A549 (cell line): ENCODE data around the gene FOLR2.

Experiments used
- CTCF ChIP-seq: fragments of >200 bp; sonication (Bioruptor Twin); formaldehyde crosslinking; IDR thresholded peaks from 3 replicates; pipeline ENCODE4 v1.5.1; 2016
- FOSL2 ChIP-seq, 2 experiments: fragments of 450-650 bp in 1 of 2; fragments of >200 bp in 1 of 2; sonication (Bioruptor Twin) in 1 of 2; formaldehyde crosslinking; IDR thresholded peaks; 2 replicates each; pipeline versions ENCODE4 v1.5.0 to v1.6.1; 2016 to 2020; ENCODE audit warnings: mild to moderate bottlenecking in 1 of 2, moderate library complexity in 1 of 2
- HDAC2 ChIP-seq: fragments of 200-600 bp; sonication (generic); IDR thresholded peaks from 2 replicates; pipeline ENCODE4 v1.6.1; 2016
- JUNB ChIP-seq: fragments of >200 bp; sonication (Bioruptor Twin); formaldehyde crosslinking; IDR thresholded peaks from 2 replicates; pipeline ENCODE4 v1.6.1; 2016
- KDM1A ChIP-seq: fragments of 200-600 bp; sonication (generic); IDR thresholded peaks from 2 replicates; pipeline ENCODE4 v1.6.1; 2016; ENCODE audit warnings: low read depth, mild to moderate bottlenecking
- RAD21 ChIP-seq, 2 experiments: fragments of >200 bp in 1 of 2; sonication (Bioruptor Twin) in 1 of 2; formaldehyde crosslinking in 1 of 2; IDR thresholded peaks in 1 of 2; conservative IDR thresholded peaks in 1 of 2; 2 replicates in 1 of 2; 3 replicates in 1 of 2; pipeline ENCODE4 v1.6.1; 2012 to 2018; ENCODE audit warnings: inconsistent platforms in 1 of 2
- RCOR1 ChIP-seq: fragments of 150-350 bp; IDR thresholded peaks from 2 replicates; pipeline ENCODE4 v1.6.1; 2014; ENCODE audit warnings: antibody characterized with exemption, low read length, low read depth
- RFX5 ChIP-seq: fragments of 450-650 bp; IDR thresholded peaks from 2 replicates; pipeline ENCODE4 v1.7.1; 2014; ENCODE audit warnings: antibody characterized with exemption, mild to moderate bottlenecking, moderate library complexity
- RNF2 ChIP-seq: fragments of 200-600 bp; sonication (generic); IDR thresholded peaks from 2 replicates; pipeline ENCODE4 v1.6.1; 2016; ENCODE audit warnings: low read depth, mild to moderate bottlenecking, antibody characterized with exemption, moderate library complexity, borderline replicate concordance
- ZSCAN20 ChIP-seq: fragments of 250-450 bp; sonication (Bioruptor Pico); IDR thresholded peaks from 2 replicates; pipeline ENCODE4 v1.8.0; 2022; ENCODE audit warnings: mild to moderate bottlenecking, moderate library complexity

- no peak for TF ChIP-seq CTCF
- no peak for TF ChIP-seq RNF2
- no peak for TF ChIP-seq KDM1A
- no peak for TF ChIP-seq HDAC2
- TF ChIP-seq FOSL2 (IDR thresholded peaks at IDR 0.05) = no peak
- no peak for TF ChIP-seq FOSL2 (CRISPR knock-in tag; IDR thresholded peaks at IDR 0.05)
- no peak for TF ChIP-seq JUNB
- TF ChIP-seq RAD21 (conservative IDR thresholded peaks at IDR 0.05 in 1 of 2, IDR thresholded peaks at IDR 0.05 in 1 of 2) = no peak
- TF ChIP-seq ZSCAN20 = no peak
- no peak for TF ChIP-seq RCOR1
- no peak for TF ChIP-seq RFX5
Measured at GRCh38 chr11:72173291-72173690, 43.3 kb upstream of the FOLR2 start.
